Effector CD4-positive, alpha-beta T cell (primary cell): ENCODE data around the gene PGGHG.

Experiments
- DNase-seq: peaks from one replicate; pipeline ENCODE4 v3.0.0-alpha.2; 2020

The PGGHG gene

GRCh38 chr11:285021-285893 is 3.7 kb upstream of the PGGHG start:
- no peak for DNase-seq

GRCh38 chr11:285894-286220 is 3.1 kb upstream of the PGGHG start:
- DNase-seq = no peak

DNA sequence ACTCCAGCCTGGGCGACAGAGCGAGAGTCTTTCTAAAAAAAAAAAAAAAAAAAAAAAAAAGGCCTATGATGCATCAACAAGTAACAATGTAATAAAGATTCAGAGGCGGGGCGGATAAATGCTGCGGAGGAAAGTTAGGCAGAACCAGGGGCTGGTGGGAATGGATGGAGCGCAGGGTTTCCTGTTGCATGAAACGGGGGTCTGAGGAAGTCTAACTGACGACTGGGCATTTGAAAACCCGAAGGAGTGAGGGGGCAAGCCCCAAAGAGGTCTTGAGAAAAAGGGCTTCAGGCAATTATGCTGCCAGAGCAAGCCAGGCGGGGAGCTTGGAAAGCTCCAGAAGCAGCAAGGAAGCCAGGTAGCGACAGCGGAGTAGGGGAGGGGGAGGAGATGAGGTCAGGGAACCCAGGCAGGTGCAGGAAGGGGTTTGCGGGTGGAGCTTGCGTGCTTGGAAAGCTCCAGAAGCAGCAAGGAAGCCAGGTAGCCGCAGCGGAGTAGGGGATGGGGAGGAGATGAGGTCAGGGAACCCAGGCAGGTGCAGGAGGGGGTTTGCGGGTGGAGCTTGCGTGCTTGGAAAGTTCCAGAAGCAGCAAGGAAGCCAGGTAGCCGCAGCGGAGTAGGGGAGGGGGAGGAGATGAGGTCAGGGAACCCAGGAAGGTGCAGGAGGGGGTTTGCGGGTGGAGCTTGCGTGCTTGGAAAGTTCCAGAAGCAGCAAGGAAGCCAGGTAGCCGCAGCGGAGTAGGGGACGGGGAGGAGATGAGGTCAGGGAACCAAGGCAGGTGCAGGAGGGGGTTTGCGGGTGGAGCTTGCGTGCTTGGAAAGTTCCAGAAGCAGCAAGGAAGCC is 1.7 kb upstream of the PGGHG start:
- DNase-seq = peak; percentile 71

- no peak for DNase-seq
Observed at GRCh38 chr11:287821-288477, 977 bp upstream of the PGGHG start.

DNA sequence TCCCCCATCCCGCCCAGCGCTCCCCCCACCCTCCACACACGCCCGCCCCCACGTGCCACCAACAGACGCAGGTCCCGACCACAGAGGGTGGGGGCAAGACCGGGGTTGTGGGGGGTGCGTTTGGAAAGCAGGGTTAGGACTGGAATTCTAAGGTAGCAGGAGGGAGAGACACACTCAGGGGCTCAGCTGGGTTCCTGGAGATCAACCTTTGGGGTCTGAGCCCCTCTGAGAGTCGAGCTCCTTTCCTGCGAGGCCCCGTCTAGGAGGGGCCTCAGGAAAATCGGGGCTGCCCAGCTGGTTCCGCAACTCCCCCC is 429 bp downstream of the PGGHG start:
- no peak for DNase-seq

GRCh38 chr11:289712-290620 is 1.0 kb downstream of the PGGHG start:
- DNase-seq = no peak

DNA sequence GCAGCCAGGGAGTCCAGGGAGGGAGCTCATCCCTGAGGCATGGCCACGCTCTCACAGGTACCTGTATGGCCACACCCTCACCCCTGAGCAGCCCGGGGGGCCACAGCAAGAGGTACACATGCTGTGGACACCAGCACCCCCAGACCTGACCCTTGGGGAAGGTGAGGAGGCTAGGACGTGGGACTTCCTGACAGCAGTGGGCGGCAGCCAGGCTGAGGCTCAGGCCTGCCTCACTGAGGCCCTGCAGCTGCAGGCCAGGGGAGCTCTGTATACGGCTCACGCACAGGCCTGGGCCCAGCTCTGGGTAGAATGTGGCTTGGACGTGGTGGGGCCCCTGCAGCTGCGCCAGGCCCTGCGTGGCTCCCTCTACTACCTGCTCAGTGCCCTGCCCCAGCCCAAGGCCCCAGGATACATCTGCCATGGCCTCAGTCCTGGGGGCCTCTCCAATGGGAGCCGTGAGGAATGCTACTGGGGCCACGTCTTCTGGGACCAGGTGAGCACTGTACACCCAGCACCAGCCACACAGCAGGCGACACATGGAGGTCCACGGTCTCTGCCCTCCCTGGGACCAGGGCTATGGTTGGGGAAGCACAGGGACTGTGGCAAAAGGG is 1.8 kb downstream of the PGGHG start:
- DNase-seq = no peak

DNA sequence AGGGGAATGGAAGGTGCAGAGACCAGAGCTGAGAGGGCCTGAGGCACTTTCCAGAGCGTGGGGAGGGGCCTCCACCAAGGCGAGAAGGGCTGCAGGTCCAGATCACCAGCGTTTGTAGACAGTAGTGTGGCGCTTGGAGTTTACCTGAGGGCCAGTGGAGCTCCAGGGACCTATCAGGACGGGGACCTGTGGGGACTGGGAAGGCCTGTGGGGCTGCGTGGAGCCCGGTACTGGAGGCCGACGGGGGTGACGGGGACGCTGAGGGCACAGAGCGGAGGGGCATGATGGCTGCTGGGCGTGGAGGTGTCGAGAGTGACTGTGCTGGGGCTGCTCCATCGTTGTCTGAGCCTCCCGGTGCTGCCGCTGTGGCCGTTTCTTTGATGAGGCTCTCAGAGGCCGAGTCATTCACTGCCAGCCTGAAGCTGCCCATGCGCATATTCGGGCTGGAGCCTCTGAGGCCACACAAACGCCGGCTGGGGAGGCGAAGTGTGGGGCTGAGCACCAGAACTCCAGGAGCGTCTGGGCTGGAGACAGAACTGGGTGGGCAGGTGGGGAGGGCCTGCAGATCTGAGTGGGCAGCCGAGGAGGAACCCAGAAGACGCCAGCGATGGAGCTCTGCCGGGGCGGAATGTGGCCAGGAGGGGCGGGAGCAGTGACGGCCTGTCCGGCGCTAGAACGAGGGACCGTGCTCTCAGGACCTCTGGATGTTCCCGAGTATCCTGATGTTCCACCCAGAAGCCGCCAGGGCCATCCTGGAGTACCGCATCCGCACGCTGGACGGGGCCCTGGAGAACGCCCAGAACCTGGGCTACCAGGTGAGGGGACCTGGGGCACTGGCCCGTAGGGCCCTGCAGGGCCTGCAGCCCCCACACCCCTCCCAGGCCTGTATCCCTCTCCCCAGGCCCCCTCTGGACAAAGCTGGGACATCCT is 2.6 kb downstream of the PGGHG start:
- DNase-seq = no peak

DNA sequence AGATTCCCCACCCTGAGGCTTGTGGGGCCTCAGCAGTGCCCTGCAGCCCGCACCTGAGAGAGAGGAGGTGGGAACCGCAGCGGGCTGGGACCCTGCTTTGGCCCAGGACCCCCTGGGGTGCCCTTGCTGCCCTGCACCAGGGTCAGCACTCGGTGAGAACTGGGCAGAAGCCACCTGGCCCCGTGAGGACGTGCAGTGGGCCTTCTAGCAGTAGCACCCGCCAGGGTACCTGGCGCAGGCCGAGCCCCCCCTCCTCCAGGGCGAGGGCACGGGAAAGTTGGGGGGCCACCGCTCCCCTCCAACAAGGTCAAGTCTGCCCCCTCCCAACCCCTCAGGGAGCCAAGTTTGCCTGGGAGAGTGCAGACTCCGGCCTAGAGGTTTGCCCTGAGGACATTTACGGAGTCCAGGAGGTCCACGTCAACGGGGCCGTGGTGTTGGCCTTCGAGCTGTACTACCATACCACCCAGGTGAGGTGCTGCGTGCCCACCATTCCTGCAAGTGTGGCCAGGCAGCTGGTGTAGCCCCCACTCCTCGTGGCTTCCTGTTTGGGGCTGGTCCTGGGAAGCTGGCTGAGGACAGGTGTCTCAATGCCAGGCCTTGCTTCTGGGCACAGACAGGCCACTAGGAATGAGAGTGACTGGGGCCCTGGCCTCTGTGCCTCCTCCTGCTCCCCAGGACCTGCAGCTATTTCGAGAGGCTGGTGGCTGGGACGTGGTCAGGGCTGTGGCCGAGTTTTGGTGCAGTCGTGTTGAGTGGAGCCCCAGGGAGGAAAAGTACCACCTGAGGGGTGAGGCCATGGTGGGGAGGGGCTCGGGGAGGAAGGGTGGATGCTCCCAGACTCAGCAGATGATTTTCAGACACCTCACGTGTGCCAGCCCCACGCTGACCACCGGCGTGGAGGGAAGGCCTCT is 3.5 kb downstream of the PGGHG start:
- DNase-seq = no peak

GRCh38 chr11:293271-293851 is 4.4 kb downstream of the PGGHG start:
- no peak for DNase-seq

DNA sequence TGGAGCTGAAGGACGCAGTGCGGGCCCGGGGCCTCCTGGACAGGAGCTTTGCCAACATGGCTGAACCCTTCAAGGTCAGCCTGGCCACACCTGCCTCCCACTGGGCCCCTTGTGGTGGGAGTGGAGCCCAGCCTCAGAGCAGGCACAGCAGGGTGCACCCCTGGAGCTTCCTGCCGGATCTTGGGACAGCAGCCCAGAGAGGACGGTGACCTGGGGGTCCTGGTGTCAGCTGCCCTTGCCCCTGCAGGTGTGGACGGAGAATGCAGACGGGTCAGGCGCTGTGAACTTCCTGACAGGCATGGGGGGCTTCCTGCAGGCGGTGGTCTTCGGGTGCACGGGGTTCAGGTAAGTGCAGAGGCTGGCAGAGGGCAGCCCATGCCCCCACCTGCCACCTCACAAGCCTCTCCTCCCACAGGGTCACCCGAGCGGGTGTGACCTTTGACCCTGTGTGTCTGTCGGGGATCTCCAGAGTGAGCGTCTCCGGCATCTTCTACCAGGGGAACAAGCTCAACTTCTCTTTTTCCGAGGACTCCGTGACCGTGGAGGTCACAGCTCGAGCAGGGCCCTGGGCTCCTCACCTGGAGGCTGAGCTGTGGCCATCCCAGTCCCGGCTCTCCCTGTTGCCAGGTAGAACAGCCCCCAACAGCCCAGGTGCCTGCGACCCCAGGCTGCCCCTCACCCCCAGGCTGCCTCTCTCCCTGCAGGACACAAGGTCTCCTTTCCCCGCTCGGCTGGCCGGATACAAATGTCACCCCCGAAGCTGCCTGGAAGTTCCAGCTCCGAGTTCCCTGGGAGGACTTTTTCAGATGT is 5.1 kb downstream of the PGGHG start:
- DNase-seq = no peak

- no peak for DNase-seq
Observed at GRCh38 chr11:294780-295179, 5.9 kb downstream of the PGGHG start.

DNA sequence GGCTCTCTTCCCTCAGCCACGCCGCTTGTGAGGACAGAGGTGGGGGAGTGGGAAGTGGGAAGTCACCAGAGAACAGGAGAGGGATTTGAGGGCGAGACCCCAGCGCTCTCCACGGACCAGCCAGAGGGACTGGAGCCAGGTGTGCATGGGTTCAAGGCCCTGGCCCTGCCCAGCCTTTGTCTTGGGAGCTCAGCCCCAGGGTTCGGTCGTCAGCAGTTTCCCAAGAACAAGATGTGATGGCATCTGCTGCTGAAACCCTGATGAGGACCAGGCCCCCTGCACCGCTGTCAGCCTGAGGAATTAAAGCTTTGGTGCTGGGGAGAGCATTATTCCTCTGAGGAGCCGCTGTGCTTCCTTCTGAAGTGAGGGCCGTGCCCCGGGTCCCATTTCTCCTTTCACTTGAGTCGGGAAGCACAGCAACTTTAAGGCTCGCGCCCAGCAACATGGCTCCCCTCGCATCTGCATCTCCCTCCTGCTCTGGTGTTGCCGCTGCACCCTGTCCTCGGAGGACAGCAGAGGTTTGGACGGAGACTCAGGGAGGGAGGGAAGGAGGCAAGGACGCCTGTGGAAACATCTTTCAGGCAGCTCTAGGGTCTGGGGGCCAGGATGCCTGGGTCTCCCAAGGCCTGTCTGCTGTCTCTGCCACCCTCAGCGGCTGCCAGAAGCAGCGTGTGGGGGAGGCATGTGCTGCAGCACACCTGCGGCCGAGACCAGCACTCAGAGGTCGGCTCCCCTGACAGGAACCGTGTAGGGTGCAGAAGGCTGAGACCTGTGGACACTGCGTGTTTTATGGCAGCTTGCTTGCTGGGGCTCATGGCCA is 6.6 kb downstream of the PGGHG start:
- DNase-seq = no peak

- DNase-seq = no peak
Observed at GRCh38 chr11:296171-297050, 7.5 kb downstream of the PGGHG start.

- no peak for DNase-seq
Observed at GRCh38 chr11:297051-297585, 8.2 kb downstream of the PGGHG start.
